HepG2 (cell line): ENCODE measurements around the gene CHID1. TPM values are rescaled to one million over a fixed set of nuclear protein-coding genes. Genes with fewer than 3 reads are reported as not detected.

ENCODE experiments used
- ADNP ChIP-seq: sonication (generic); formaldehyde crosslinking; IDR thresholded peaks from 2 replicates; pipeline ENCODE4 v1.4.0; 2020; ENCODE audit warnings: missing genetic modification reagents
- POLR2AphosphoS5 ChIP-seq: IDR thresholded peaks from 2 replicates; pipeline ENCODE4 v1.6.1; 2012; ENCODE audit warnings: low read depth, low read length
- SMC3 ChIP-seq: IDR thresholded peaks from 2 replicates; pipeline ENCODE4 v1.6.1; 2011; ENCODE audit warnings: low read length, improper control_type of control experiment
- ZNF225 ChIP-seq: sonication (generic); formaldehyde crosslinking; IDR thresholded peaks from 2 replicates; pipeline ENCODE4 v1.4.0; 2020; ENCODE audit warnings: mild to moderate bottlenecking, missing genetic modification reagents
- ZNF296 ChIP-seq: sonication (generic); formaldehyde crosslinking; conservative IDR thresholded peaks from 2 replicates; pipeline ENCODE4 v1.5.0; 2020; ENCODE audit warnings: mild to moderate bottlenecking, missing genetic modification reagents
- ZNF879 ChIP-seq: sonication (generic); formaldehyde crosslinking; IDR thresholded peaks from 2 replicates; pipeline ENCODE4 v1.8.1; 2023; ENCODE audit warnings: missing genetic modification reagents
- polyA plus RNA-seq, 8 experiments: library from polyadenylated mRNA; depleted of rRNA in 3 of 8; stranded (reverse) in 7 of 8; unstranded in 1 of 8; fragments of >200 nt; fragmentation: Illumina TruSeq in 4 of 8; extraction: Trizol in 4 of 8; gene quantifications; 2 replicates each; pipeline versions ENCODE4 v1.2.1 to v1.2.3, GENCODE V29; 2011 to 2016; ENCODE audit warnings: low read depth in 4 of 8, missing spikeins in 1 of 8, mixed read lengths in 1 of 8; ENCODE audit not compliant: insufficient read depth in 1 of 8
- total RNA-seq, 5 experiments: library from RNA; depleted of rRNA; stranded (reverse); fragments of >200 nt; fragmentation: Illumina TruSeq; extraction: Trizol; gene quantifications; 2 replicates each; pipeline ENCODE4 v1.2.3, GENCODE V29; 2016; ENCODE audit warnings: low read depth in 1 of 5
- TF ChIP-seq, protein P1 (sequence below): sonication (generic); formaldehyde crosslinking; IDR thresholded peaks from 2 replicates; pipeline ENCODE4 v1.5.0; 2020; ENCODE audit warnings: missing genetic modification reagents, mild to moderate bottlenecking, borderline replicate concordance
- TF ChIP-seq, protein P2 (sequence below): sonication (generic); formaldehyde crosslinking; IDR thresholded peaks from 2 replicates; pipeline ENCODE4 v1.4.0; 2020; ENCODE audit warnings: mild to moderate bottlenecking, low read depth, missing genetic modification reagents
- TF ChIP-seq, protein P3 (sequence below): sonication (generic); formaldehyde crosslinking; IDR thresholded peaks from 2 replicates; pipeline ENCODE4 v1.8.0; 2022; ENCODE audit warnings: mild to moderate bottlenecking, missing genetic modification reagents, borderline replicate concordance
- TF ChIP-seq, protein P4 (sequence below): sonication (generic); formaldehyde crosslinking; IDR thresholded peaks from 2 replicates; pipeline ENCODE4 v1.9.0; 2021; ENCODE audit warnings: missing genetic modification reagents, mild to moderate bottlenecking, borderline replicate concordance
- TF ChIP-seq, protein P5 (sequence below): sonication (generic); formaldehyde crosslinking; IDR thresholded peaks from 2 replicates; pipeline ENCODE4 v1.5.1; 2020; ENCODE audit warnings: missing genetic modification reagents, mild to moderate bottlenecking, borderline replicate concordance
- TF ChIP-seq, protein P6 (sequence below), 2 experiments: sonication (generic) in 1 of 2; formaldehyde crosslinking in 1 of 2; IDR thresholded peaks; 2 replicates each; pipeline versions ENCODE4 v1.4.0 to v1.6.1; 2016 to 2020; ENCODE audit warnings: borderline replicate concordance in 1 of 2, low read depth in 1 of 2, mild to moderate bottlenecking in 1 of 2, missing genetic modification reagents in 1 of 2

CHID1 gene
- total and polyA plus RNA-seq, 2 of the 13 experiments (the other 11 are each of a cell fraction or from before 2014, with no cell fraction given), result 65.1 to 93.6 TPM

DNA sequence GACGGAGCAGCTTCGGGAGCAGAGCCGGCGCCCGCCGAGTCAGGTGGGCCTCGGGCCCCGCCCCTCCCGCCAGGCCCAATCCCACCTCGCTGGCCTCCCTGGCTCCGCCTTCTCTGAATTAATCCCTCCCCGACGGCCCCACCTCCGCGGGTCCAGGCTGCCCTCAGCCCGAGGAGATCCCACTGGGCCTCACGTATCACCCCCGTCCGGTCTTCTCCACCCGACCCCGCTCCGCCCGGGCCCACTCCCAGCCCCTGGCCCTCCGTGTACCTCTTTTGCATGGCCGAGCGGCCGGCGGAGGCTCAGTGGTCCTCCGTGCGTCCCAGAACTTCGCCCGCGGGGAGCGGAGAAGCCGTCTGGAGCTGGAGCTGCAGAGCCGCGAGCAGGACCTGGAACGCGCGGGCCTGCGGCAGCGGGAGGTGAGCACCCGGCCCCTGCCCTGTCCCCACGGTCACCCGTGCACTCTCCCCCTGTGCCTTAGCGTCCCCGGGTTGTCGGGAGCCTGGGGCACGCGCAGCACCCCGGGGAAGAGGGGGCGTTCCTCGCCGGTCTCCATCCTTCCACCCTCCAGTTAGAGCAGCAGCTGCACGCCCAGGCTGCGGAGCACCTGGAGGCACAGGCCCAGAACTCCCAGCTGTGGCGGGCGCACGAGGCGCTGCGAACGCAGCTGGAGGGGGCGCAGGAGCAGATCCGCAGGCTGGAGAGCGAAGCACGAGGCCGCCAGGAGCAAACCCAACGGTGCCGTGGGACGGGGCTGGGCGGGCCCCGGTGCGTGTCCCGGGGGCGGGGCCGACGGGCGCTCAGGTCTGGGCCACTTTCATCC lies 80.1 kb downstream of the CHID1 start (continued):
- TF ChIP-seq, protein P1, sequence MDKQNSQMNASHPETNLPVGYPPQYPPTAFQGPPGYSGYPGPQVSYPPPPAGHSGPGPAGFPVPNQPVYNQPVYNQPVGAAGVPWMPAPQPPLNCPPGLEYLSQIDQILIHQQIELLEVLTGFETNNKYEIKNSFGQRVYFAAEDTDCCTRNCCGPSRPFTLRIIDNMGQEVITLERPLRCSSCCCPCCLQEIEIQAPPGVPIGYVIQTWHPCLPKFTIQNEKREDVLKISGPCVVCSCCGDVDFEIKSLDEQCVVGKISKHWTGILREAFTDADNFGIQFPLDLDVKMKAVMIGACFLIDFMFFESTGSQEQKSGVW, result no peak
- TF ChIP-seq, protein P2, sequence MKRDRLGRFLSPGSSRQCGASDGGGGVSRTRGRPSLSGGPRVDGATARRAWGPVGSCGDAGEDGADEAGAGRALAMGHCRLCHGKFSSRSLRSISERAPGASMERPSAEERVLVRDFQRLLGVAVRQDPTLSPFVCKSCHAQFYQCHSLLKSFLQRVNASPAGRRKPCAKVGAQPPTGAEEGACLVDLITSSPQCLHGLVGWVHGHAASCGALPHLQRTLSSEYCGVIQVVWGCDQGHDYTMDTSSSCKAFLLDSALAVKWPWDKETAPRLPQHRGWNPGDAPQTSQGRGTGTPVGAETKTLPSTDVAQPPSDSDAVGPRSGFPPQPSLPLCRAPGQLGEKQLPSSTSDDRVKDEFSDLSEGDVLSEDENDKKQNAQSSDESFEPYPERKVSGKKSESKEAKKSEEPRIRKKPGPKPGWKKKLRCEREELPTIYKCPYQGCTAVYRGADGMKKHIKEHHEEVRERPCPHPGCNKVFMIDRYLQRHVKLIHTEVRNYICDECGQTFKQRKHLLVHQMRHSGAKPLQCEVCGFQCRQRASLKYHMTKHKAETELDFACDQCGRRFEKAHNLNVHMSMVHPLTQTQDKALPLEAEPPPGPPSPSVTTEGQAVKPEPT, result 0 out of 2 replicates have a peak, but pooled peaks have one; percentile 22
- TF ChIP-seq, protein P3, sequence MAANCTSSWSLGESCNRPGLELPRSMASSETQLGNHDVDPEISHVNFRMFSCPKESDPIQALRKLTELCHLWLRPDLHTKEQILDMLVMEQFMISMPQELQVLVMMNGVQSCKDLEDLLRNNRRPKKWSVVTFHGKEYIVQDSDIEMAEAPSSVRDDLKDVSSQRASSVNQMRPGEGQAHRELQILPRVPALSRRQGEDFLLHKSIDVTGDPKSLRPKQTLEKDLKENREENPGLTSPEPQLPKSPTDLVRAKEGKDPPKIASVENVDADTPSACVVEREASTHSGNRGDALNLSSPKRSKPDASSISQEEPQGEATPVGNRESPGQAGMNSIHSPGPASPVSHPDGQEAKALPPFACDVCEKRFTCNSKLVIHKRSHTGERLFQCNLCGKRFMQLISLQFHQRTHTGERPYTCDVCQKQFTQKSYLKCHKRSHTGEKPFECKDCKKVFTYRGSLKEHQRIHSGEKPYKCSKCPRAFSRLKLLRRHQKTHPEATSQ (CRISPR knock-in tag), result no peak
- TF ChIP-seq ZNF879 (CRISPR knock-in tag), result no peak
- TF ChIP-seq, protein P4, sequence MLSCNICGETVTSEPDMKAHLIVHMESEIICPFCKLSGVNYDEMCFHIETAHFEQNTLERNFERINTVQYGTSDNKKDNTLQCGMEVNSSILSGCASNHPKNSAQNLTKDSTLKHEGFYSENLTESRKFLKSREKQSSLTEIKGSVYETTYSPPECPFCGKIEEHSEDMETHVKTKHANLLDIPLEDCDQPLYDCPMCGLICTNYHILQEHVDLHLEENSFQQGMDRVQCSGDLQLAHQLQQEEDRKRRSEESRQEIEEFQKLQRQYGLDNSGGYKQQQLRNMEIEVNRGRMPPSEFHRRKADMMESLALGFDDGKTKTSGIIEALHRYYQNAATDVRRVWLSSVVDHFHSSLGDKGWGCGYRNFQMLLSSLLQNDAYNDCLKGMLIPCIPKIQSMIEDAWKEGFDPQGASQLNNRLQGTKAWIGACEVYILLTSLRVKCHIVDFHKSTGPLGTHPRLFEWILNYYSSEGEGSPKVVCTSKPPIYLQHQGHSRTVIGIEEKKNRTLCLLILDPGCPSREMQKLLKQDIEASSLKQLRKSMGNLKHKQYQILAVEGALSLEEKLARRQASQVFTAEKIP (CRISPR knock-in tag), result no peak
- TF ChIP-seq, protein P5, sequence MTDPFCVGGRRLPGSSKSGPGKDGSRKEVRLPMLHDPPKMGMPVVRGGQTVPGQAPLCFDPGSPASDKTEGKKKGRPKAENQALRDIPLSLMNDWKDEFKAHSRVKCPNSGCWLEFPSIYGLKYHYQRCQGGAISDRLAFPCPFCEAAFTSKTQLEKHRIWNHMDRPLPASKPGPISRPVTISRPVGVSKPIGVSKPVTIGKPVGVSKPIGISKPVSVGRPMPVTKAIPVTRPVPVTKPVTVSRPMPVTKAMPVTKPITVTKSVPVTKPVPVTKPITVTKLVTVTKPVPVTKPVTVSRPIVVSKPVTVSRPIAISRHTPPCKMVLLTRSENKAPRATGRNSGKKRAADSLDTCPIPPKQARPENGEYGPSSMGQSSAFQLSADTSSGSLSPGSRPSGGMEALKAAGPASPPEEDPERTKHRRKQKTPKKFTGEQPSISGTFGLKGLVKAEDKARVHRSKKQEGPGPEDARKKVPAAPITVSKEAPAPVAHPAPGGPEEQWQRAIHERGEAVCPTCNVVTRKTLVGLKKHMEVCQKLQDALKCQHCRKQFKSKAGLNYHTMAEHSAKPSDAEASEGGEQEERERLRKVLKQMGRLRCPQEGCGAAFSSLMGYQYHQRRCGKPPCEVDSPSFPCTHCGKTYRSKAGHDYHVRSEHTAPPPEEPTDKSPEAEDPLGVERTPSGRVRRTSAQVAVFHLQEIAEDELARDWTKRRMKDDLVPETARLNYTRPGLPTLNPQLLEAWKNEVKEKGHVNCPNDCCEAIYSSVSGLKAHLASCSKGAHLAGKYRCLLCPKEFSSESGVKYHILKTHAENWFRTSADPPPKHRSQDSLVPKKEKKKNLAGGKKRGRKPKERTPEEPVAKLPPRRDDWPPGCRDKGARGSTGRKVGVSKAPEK, result 0 out of 2 replicates have a peak, but pooled peaks have one; percentile 54
- TF ChIP-seq ZNF296 (CRISPR knock-in tag), result no peak
- TF ChIP-seq POLR2AphosphoS5, result peak; percentile 59
- TF ChIP-seq ADNP, result no peak
- no peak for TF ChIP-seq ZNF225 (CRISPR knock-in tag)
- TF ChIP-seq, protein P6, sequence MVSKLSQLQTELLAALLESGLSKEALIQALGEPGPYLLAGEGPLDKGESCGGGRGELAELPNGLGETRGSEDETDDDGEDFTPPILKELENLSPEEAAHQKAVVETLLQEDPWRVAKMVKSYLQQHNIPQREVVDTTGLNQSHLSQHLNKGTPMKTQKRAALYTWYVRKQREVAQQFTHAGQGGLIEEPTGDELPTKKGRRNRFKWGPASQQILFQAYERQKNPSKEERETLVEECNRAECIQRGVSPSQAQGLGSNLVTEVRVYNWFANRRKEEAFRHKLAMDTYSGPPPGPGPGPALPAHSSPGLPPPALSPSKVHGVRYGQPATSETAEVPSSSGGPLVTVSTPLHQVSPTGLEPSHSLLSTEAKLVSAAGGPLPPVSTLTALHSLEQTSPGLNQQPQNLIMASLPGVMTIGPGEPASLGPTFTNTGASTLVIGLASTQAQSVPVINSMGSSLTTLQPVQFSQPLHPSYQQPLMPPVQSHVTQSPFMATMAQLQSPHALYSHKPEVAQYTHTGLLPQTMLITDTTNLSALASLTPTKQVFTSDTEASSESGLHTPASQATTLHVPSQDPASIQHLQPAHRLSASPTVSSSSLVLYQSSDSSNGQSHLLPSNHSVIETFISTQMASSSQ (IDR thresholded peaks at IDR 0.05; ENCODE audit: low read depth), result no peak
- TF ChIP-seq, protein P6 (CRISPR knock-in tag; IDR thresholded peaks at IDR 0.05; ENCODE audit: borderline replicate concordance), result no peak
- no peak for TF ChIP-seq SMC3
